Progenitor cell of endocrine pancreas (in vitro differentiated cells): ENCODE data around the gene TERF2IP. TPM values are rescaled to one million over a fixed set of nuclear protein-coding genes. Genes with fewer than 3 reads are reported as not detected.

ENCODE experiments used
- DNase-seq: peaks from one replicate; pipeline ENCODE4 v3.0.0; 2021; ENCODE audit warnings: low spot score; ENCODE audit not compliant: unreplicated experiment
- H3K27ac Mint-ChIP-seq: 2 replicates; pipeline ENCODE4 v1.8.0; 2021; ENCODE audit warnings: mild to moderate bottlenecking, moderate library complexity, mixed read lengths
- H3K27me3 Mint-ChIP-seq: 2 replicates; pipeline ENCODE4 v1.8.0; 2021; ENCODE audit warnings: mixed read lengths
- H3K36me3 Mint-ChIP-seq: 2 replicates; pipeline ENCODE4 v1.8.0; 2022; ENCODE audit warnings: mixed read lengths; ENCODE audit not compliant: insufficient read depth
- H3K4me1 Mint-ChIP-seq: 2 replicates; pipeline ENCODE4 v1.8.0; 2021; ENCODE audit warnings: low read depth, mixed read lengths
- H3K4me3 Mint-ChIP-seq: 2 replicates; pipeline ENCODE4 v1.8.0; 2021; ENCODE audit warnings: low read depth, mild to moderate bottlenecking, moderate library complexity, mixed read lengths
- H3K9me3 Mint-ChIP-seq: 2 replicates; pipeline ENCODE4 v1.8.0; 2021; ENCODE audit warnings: low read depth, mixed read lengths
- CTCF ChIP-seq: fragments of 200-600 bp; sonication (generic); IDR thresholded peaks from one replicate; pipeline ENCODE4 v1.5.0; 2021; ENCODE audit warnings: antibody characterized with exemption, mild to moderate bottlenecking; ENCODE audit not compliant: unreplicated experiment
- total RNA-seq: library from RNA; stranded (reverse); gene quantifications from 2 replicates; pipeline ENCODE4 v1.2.1, GENCODE V29; 2021

Gene TERF2IP
- total RNA-seq, 1 donor from 2014 or later = 43.0 TPM

- Mint-ChIP-seq H3K9me3 (no peaks in the 10 kb centered on the region), H3K36me3 (peaks cover 43% of the 10 kb centered on the region)
- TF ChIP-seq CTCF = no peak
Measured at GRCh38 chr16:75635036-75635435, 12.5 kb upstream of the TERF2IP start.

DNA sequence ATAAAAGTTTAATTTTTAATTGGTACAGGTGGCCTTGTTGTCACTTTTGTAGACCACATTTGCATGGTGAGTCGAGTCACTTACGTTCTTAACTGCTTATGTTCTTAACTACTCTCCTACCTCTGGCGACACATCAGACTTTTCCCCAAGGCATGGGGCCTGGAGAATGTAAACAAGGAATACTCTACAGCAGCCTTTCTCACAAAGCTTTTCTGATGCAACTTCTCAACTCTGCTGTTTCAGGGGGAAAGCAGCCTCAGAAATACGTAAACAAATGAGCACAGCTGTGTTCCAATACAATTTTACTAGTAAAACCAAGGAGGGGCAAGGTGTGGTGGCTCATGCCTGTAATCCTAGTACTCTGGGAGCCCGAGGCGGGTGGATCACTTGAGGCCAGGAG is 7.0 kb upstream of the TERF2IP start:
- TF ChIP-seq CTCF = no peak
- Mint-ChIP-seq H3K4me1 (peaks cover 5% of the 10 kb centered on the region), H3K27me3 (no peaks in the 10 kb centered on the region), H3K36me3 (peaks cover 25% of the 10 kb centered on the region), H3K9me3 (no peaks in the 10 kb centered on the region), H3K27ac (no peak overlapping the region), H3K4me3 (no peak overlapping the region)
- DNase-seq = no peak

More at GRCh38 chr16:75635036-75635435, 12.5 kb upstream of the TERF2IP start:
- DNase-seq = no peak
- peaks cover 14% of the 10 kb centered on the region for H3K4me1 Mint-ChIP-seq
- no peak overlapping the region for H3K27ac Mint-ChIP-seq
- no peak overlapping the region for H3K4me3 Mint-ChIP-seq
- H3K27me3 Mint-ChIP-seq = no peaks in the 10 kb centered on the region

GRCh38 chr16:75644240-75645012 is 3.1 kb upstream of the TERF2IP start:
- peak overlapping the region; percentile 22 for H3K27ac Mint-ChIP-seq
- H3K4me3 Mint-ChIP-seq = peak overlapping the region; percentile 56
- no peak for DNase-seq
- H3K27me3 Mint-ChIP-seq = no peaks in the 10 kb centered on the region
- H3K4me1 Mint-ChIP-seq = peaks cover 14% of the 10 kb centered on the region
- peaks cover 14% of the 10 kb centered on the region for H3K36me3 Mint-ChIP-seq
- no peak for TF ChIP-seq CTCF
- no peaks in the 10 kb centered on the region for H3K9me3 Mint-ChIP-seq

DNA sequence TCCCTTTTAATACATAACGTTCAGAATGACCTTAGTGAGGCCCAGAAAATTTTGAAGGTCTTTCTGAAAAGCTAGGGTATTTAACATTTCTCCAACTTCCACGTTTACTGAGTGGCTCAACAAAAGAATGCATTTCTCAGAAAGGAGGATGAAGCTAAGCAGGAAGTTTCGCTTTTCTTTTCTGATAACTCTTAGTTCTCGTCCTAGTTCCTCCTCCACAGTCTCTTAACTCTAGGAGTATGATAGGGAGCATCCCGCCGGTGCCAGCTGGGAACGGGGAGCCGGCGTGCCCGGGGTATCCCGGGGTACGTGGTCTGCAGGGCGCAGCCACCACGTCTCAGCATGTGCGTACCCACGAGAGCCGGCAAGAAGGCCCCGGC is 471 bp upstream of the TERF2IP start:
- no peak for TF ChIP-seq CTCF
- Mint-ChIP-seq H3K36me3 (peaks cover 13% of the 10 kb centered on the region), H3K27ac (peak overlapping the region; percentile 98), H3K4me1 (peaks cover 31% of the 10 kb centered on the region), H3K4me3 (peak overlapping the region; percentile 99), H3K27me3 (no peaks in the 10 kb centered on the region), H3K9me3 (no peaks in the 10 kb centered on the region)
- DNase-seq = no peak

DNA sequence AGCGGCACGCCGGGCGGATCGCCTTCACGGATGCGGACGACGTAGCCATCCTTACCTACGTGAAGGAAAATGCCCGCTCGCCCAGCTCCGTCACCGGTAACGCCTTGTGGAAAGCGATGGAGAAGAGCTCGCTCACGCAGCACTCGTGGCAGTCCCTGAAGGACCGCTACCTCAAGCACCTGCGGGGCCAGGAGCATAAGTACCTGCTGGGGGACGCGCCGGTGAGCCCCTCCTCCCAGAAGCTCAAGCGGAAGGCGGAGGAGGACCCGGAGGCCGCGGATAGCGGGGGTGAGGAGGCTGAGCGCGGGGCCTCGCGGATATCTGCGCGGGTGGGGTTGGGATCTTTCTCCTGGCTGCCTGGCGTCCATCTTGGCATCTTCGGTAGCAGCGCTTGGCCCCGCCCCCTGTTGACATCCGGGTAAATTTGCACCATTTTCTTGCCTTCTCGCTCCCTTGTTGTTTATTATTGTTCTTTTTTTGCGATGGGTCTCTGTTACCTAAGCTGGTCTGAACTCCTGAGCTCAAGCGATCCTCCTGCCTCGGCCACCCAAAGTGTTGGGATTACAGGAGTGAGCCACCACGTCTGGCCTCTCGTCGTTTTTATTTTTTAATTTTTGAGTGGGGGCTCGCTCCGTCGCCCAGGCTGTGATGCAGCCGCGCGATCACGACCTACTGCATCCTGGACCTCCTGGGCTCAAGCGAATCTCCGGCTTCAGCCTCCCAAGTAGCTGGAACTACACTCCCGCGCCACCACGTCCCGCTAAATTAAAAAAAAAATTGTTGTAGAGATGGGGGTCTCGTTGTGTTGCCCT is 898 bp downstream of the TERF2IP start:
- H3K27me3 Mint-ChIP-seq = no peaks in the 10 kb centered on the region
- no peak for TF ChIP-seq CTCF
- peak overlapping the region; percentile 99 for H3K4me3 Mint-ChIP-seq
- H3K9me3 Mint-ChIP-seq = no peaks in the 10 kb centered on the region
- peaks cover 13% of the 10 kb centered on the region for H3K36me3 Mint-ChIP-seq
- peaks cover 35% of the 10 kb centered on the region for H3K4me1 Mint-ChIP-seq
- peak overlapping the region; percentile 99 for H3K27ac Mint-ChIP-seq
- peak; percentile 48 for DNase-seq
